GM18502 (cell line): ENCODE data around the gene MS4A2.
"Not testable (repeated sequence)": the region's sequence is repeated elsewhere in the genome, so short reads cannot be mapped to it uniquely, and the experiment has no call there.

Experiments used
- ATAC-seq: cut with Tn5 transposase; IDR thresholded peaks from one replicate; pipeline ENCODE4 v1.9.1; 2021; ENCODE audit warnings: mild to moderate bottlenecking; ENCODE audit not compliant: unreplicated experiment, poor library complexity

Gene MS4A2

GRCh38 chr11:60088364-60088763, at the start of gene MS4A2:
Gene MS4A2, plus strand, starts transcription at chr11:60088664. Its CDS starts 102 bp downstream, at chr11:60088766.
- no peak for ATAC-seq

GRCh38 chr11:60040109-60040508, 48.4 kb upstream of the MS4A2 start, which contains the start of gene OOSP2:
Gene OOSP2, plus strand, starts transcription at chr11:60040409. Its CDS starts 51 bp downstream, at chr11:60040460.
- no peak for ATAC-seq

GRCh38 chr11:60050422-60050821, 38.0 kb upstream of the MS4A2 start:
- ATAC-seq: not testable (repeated sequence)

GRCh38 chr11:60050839-60051238, 37.6 kb upstream of the MS4A2 start:
- ATAC-seq: not testable (repeated sequence)

GRCh38 chr11:60056349-60056969, 32.0 kb upstream of the MS4A2 start, which contains the start of gene MS4A3:
Gene MS4A3, plus strand, starts transcription at chr11:60056665. Its CDS starts 4,496 bp downstream, at chr11:60061161.
- no peak for ATAC-seq

GRCh38 chr11:60059052-60059451, 29.4 kb upstream of the MS4A2 start:
- ATAC-seq: no peak

- ATAC-seq: no peak
Observed at GRCh38 chr11:60059521-60060240, 28.8 kb upstream of the MS4A2 start.

- no peak for ATAC-seq
Observed at GRCh38 chr11:60064111-60064510, 24.4 kb upstream of the MS4A2 start.

GRCh38 chr11:60065801-60066200, 22.7 kb upstream of the MS4A2 start:
- no peak for ATAC-seq

- ATAC-seq: no peak
Observed at GRCh38 chr11:60069450-60069849, 19.0 kb upstream of the MS4A2 start.

GRCh38 chr11:60071644-60072043, 16.8 kb upstream of the MS4A2 start:
- not testable (repeated sequence) for ATAC-seq

- no peak for ATAC-seq
Observed at GRCh38 chr11:60077216-60077817, 11.1 kb upstream of the MS4A2 start.

- no peak for ATAC-seq
Observed at GRCh38 chr11:60077981-60078380, 10.5 kb upstream of the MS4A2 start.

- no peak for ATAC-seq
Observed at GRCh38 chr11:60078745-60079144, 9.7 kb upstream of the MS4A2 start.

- no peak for ATAC-seq
Observed at GRCh38 chr11:60080535-60080934, 7.9 kb upstream of the MS4A2 start.

- no peak for ATAC-seq
Observed at GRCh38 chr11:60084631-60085273, 3.7 kb upstream of the MS4A2 start.

GRCh38 chr11:60085909-60086308, 2.6 kb upstream of the MS4A2 start:
- no peak for ATAC-seq

- ATAC-seq: no peak
Observed at GRCh38 chr11:60087239-60087638, 1.2 kb upstream of the MS4A2 start.

GRCh38 chr11:60095477-60096120, 7.1 kb downstream of the MS4A2 start:
- ATAC-seq: no peak

GRCh38 chr11:60097189-60097588, 8.7 kb downstream of the MS4A2 start:
- ATAC-seq: no peak
